ENCODE measurements around the gene MSLN.

Gene MSLN

DNA sequence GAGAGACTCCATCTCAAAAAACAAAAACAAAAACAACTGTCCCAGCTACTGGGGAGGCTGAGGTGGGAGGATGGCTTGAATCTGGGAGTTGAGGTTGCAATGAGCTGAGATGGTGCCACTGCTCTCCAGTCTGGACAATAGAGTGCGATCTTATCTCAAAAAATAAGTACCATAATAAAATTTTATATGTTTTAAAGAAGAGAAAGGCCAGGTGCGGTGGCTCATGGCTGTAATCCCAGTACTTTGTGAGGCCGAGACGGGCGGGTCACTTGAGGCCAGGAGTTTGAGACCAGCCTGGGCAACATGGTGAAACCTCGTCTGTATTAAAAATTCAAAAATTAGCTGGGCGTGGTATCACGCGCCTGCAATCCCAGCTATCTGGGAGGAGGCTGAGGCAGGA lies 16.3 kb downstream of the MSLN start:
- no peak for DNase-seq (ENCODE audit: low read depth)

DNA sequence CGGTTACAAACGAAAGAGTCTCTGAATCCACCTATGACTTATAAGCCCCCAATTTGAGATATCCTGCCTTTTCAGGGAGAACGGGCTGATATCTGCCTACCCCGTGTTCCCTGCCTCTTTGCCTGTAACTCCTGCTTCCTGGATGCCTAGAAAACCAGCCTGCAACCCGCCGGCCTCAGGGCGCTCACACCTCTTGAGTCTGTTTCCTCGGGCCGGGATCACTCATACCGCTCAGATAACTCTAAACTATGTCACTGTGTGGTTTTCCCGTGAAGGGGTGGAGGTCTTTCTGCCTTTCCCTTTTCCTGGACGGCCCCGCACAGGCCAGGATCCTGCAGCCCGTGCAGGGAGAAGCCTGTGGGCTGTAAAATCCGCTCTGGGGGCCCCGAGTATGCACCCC lies 17.3 kb downstream of the MSLN start:
- no peak for DNase-seq (ENCODE audit: low read depth)

DNA sequence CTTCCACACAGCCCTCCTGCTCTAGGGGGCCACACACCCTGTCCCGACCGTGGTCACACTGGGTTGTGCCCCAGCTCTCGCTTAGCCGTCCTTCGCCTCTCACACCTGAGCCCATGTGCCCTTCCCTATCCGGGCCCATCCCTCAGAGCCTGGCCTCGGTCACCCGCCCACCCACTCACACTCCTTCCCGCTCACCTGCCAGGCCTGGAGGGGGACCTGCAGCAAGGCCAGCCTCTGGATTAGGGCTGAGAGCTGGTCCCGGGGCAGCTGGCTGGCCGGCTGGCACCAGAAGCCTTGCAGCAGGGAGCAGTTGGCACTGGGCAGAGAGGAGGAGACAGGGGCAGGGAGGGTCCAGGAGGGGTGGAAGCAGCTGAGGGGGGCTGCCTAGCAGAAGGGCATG lies 17.9 kb downstream of the MSLN start:
- DNase-seq (ENCODE audit: low read depth), result no peak

DNA sequence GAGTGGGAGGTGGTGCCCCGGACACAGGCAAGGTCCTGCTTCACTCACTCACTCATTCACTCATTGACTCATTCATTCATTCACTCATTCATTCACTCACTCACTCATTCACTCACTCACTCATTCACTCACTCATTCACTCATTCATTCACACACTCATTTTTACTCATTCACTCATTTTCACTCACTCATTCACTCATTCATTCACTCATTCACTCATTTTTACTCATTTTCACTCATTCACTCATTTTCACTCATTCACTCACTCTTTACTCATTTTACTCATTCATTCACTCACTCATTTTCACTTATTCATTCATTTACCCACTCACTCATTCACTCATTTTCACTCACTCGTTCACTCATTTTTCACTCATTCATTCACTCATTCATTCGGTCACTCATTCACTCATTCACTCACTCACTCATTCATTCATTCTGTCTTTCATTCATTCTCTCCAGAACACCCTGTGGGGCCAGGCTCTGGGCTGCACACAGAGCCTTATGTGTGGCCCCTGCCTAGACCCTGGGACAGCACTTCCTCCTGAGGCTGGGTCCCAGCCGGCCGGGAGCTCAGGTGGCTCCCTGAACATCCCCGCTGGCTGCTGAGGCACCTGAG lies 18.5 kb downstream of the MSLN start:
- DNase-seq (ENCODE audit: low read depth), result no peak

DNA sequence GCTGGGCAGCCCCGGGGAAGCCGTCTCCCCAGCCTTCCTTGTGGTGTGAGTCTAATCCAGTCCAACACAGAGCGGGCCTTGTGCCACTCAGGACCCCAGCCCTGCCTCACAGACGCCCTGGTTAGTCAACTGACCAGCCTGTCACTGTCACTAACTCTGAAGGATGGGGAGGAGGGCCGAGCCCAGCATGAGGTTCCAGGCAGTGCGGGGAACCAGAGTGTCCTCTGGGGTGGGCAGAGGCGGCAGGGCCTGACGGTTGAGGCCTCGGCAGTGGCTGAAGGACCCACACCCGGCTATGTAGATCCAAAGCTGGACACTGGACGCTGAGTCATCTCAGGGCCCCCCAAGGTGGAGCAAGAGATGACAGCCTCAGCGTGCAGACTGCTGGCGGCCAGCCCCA lies 19.0 kb downstream of the MSLN start:
- no peak for DNase-seq (ENCODE audit: low read depth)

DNA sequence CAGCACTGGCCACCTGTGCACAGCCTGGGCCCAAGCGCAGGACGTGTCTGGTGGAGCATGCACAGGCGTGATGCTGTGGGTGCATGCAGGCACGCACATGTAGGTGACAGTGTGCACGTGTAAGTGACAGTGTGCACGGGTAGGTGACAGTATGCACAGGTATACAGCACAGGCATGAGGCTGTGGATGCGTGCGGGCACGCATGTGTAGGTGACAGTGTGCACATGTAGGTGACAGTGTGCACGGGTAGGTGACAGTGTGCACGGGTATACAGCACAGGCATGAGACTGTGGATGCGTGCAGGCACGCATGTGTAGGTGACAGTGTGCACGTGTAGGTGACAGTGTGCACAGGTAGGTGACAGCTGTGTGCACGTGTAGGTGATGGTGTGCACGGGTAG lies 19.8 kb downstream of the MSLN start:
- DNase-seq (ENCODE audit: low read depth), result no peak

DNA sequence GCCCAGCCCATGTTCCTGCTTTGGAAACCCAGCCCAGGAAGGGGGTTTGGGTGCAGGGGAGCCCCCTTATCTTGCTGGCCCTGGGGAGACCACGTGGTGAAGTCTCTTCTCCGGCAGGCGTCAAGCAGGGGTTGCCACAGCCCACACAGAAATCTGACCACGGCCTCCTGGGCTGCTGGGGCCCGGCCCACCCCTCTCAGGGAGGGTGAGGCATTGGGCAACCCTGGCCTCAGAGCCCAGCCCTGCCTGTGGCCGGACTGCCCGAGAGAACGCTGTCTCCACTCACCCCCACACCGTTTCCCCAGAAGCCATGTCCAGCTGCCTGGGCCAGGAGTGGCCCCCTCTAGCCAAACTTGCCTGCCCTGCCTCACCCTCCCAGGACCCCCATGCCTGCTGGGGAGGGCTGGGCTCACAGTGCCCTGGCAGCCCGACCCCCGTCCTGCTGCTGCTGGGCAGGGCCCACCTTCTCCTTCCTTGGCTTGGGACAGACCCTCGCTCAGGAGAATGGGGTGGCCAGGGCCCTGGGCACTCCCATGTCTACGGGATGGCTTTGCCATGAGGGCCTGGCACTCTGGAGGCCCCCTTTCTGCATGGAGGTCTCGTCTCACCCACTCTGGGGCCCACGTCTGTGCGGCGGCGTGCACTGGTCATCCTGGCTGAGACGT lies 20.9 kb downstream of the MSLN start:
- DNase-seq (ENCODE audit: low read depth), result no peak

DNA sequence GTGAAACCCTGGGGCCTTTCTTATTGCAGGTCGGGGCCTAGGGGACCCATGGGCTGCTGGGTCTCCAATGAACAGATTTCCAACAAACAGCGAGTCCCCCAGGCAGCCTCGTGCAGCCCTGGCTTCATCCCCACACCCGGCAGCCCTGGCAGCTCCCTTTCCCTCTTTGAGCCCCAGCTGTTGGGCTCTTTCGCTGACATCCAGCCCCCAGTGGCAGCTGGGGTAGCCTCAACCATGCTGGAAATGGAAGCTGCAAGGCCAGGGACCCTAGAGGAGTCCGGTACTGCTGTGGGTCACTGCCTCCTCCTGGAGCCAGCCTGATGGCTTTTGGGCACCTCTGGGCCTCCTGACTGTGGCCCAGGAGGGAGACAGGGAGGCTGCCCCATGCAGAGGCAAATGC lies 21.7 kb downstream of the MSLN start:
- DNase-seq (ENCODE audit: low read depth), result no peak

DNA sequence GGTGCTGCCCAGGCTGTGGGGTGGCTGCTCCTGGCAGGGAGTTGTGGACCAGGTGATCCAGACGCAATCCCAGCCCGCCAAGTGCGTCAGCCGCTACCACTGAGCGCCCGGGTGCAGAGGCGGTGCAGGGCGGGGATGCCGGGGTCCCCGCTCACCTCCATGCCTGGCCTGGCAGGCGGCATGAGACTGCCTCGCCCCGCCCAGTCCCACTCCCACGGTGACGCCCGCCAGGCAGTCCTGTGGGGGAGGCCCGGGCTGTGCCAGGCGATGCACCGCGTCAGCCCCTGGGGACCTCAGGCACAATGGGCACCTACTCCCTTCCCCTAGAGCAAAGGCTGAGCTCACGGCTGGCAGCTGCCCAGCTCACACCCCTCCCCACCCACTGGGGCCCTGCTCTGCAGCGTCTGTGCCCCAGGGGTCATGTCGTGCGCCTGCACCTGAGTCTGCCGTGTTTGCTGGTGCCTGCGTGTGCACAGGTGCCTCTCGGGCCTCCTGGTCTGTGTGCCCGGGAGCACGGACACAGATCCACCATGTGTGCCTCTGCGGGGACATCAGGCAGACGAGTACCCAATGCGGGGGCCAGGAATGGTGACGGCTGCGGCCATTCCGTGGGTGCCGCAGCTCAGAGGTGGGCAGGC lies 22.4 kb downstream of the MSLN start:
- no peak for DNase-seq (ENCODE audit: low read depth)

DNA sequence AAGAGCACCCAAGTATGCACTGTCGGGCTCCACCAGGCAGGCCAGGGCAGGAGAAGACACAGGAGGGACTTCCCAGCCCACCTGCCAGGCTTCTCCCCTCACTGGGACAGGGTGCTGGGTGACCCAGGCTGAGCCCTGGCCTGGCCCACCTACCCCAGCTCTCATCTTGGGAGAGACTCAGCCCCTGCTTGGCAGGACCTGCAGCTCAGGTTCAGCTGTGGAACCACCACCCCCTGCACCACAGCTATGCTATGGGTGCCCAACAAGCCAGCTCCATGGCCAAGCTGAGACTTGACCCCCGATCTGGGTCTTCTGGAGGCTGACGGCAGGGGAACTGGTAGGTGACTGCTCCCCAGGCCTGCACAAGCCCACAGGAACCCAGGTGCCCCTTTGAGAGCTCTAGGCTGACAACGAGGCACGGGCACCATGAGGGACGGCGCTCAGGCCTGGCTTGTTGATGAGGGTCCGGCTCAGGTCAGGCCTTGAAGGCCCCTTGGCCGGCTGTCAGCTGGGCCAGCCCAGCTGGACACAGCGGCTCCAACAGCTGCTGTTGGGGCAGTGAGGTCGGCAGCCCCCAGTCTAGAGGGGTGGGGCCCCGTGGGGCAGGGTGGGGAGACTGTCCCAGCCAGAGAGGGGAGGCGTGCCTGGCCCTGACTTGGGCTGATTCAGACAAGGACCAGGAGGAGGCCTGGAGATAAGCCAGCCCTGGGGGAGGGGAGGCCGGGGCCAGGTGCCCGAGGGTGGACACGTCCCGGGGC lies 23.0 kb downstream of the MSLN start:
- DNase-seq (ENCODE audit: low read depth), result no peak

DNA sequence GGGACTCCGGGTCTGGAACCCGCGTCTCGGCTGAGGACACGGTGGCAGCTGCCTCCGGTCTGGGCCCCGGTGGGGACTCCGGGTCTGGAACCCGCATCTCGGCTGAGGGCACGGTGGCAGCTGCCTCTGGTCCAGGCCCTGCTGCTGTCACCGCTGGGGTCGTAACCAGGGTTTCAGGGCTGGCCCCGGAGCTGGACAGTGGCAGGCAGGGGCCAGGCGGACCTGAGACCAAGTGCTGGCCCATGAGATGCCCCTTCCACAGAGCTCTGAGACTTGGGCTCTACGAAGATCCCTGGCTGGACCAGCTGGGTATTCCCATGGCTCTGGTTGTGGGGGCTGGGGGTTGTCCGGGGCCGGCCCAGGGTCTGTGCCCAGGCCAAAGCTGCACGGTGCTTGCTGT lies 23.9 kb downstream of the MSLN start:
- no peak for DNase-seq (ENCODE audit: low read depth)

DNA sequence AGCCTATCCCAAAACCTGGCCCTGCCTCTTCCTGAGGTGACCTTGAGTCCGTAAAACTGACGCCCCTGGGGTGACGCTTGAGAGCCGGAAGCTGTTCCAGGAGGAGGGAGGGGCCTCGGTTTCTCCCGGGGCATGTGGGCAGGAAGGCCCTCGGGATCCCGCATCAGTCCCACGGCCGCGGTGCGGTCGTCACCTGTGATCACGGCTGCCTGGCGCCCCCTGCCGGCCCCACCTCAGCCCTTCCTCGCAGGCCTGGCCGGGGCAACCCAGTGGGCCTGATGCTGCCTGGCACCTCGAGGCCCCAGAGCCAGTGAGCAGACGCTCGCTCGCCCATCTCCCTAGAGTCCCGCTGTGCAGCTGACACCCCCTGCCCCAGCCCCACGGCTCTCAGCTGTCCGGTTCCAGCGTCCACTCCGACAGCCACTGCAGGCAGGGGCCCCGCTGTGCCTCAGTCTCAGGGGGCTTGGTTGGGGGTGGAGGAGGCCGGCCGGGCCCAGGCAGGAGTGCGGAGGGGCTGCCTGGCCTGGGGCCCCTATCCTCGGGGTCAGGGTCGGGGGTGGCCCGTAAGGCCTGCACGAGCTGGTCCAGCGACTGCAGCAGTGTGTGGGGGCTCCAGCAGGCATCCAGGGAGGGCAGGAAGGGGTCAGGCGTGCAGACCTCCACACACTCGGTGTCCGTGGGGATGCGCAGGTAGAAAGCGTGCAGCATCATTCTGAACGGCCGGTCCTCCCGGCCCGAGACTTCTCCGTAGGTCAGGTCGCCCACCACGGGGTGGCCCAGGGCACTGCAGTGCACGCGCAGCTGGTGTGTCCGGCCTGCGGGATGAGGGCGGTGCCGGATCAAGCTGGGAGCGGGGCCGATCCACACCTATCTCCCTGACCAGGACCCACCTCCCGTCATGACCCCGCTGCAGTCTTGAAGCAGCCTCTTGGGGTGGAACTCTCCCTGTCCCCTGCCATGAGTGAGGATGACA lies 25.3 kb downstream of the MSLN start:
- DNase-seq (ENCODE audit: low read depth), result no peak

DNA sequence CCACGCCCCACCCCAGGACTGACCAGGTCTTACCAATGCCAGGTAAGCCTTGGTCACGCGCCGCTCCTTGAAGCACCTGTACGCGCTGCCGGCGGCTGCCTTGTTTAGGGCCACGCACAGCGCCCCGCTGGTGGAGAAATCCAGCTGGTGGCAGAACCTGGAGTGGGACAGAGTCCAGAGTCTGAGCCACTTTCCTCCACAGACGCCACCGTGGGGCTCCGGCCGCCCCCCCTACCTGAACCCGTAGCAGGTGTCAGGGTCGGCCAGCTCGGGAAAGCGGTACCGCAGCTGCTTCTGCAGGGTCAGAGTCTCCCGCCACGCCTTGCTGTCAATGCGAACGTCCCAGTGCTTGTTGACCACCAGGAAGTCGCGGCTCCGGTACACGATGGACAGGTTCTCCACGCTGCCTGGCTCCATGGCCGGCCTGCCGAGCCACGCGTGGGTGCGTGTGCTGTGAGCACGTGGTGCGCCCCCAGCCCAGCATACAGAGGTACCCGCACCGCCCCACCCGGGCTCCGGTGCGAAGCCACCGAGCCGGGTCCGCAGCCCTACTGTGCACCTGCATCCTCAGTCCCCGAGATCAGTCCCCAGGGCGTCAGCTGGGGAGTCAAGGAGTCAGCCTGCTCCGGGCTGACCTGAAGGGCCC lies 26.9 kb downstream of the MSLN start:
- DNase-seq (ENCODE audit: low read depth), result no peak

DNA sequence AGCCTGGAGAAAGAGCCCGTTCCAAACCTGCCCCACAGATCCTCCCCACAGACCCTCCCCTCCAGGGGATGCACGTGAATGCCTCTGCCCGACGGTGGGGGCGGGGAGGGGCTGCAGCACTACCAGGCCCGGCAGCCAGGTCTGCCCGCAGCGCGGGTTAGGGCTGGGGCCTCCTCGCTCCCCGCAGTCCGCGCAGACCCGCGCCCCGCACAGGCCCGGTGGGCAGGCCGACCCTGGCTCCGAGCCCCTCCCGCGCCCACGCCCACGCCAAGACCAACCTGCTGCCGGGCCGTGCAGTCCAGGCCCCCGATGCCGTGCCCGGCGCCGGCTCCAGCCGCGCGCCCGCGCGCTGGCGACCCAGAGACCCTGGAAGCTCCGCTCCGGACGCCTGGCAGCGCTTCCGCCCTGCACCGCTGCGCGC lies 27.5 kb downstream of the MSLN start, which contains the start of gene RPUSD1:
TSS of gene RPUSD1 (minus strand) at position 404 of the 421 bp plus-strand sequence. CDS start 644 bp downstream, outside the sequence.
- DNase-seq (ENCODE audit: low read depth), result no peak

DNA sequence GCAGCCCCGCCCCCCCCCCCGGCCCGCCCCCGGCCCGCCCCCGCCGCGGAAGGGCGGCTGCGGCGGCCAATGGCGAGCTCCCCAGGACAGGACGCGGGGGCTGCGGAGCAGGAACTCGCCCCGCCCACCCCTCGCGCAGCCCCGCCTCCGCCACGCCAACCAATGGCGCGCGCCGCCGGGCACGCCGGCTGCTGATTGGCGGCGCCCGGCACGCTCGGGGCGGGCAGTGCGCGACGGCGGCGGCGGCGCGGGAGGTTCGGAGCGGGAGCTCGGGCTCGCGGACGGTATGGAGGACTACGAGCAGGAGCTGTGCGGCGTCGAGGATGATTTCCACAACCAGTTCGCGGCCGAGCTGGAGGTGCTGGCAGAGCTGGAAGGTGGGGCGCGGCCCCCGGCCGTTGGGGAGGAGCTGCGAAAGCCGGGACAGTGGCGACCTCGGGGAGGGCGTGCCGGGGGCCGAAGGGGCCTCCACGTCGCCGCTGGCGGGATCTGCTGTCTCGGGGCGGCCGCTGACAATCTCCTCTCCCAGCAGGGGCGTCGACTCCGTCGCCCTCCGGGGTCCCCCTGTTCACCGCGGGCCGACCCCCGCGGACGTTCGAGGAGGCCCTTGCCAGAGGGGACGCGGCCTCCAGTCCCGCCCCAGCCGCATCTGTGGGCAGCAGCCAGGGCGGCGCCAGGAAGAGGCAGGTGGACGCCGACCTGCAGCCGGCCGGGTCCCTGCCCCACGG lies 28.0 kb downstream of the MSLN start, which contains the start of gene CHTF18:
TSS of gene CHTF18 (plus strand) at position 222 of the 728 bp plus-strand sequence. CDS start at position 287, 65 bp downstream.
- peak; percentile 29 for DNase-seq (ENCODE audit: low read depth)

DNA sequence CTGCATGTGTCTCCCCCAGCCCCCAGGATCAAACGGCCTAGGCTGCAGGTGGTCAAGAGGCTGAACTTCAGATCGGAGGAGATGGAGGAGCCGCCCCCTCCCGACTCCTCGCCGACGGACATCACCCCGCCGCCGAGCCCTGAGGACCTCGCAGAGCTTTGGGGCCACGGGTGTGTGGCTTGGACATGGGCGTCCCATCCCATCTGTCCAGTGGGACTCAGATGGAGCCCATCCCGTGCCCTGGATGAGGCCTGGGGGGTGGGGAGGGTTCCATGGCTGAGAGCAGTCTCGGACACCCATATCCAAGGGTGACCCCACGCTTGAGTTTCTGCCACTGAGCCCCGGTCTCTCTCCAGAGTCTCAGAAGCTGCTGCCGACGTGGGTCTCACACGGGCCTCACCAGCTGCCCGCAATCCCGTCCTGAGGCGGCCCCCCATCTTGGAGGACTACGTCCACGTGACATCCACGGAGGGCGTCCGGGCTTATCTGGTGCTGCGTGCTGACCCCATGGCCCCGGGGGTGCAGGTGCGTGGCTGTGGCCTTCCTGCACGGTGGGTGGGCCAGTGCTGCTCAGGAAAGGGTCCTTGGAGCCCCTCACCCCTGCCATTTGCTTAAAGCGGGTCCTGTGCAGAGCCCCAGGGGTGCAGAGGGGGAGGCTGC lies 28.8 kb downstream of the MSLN start:
- no peak for DNase-seq (ENCODE audit: low read depth)

DNA sequence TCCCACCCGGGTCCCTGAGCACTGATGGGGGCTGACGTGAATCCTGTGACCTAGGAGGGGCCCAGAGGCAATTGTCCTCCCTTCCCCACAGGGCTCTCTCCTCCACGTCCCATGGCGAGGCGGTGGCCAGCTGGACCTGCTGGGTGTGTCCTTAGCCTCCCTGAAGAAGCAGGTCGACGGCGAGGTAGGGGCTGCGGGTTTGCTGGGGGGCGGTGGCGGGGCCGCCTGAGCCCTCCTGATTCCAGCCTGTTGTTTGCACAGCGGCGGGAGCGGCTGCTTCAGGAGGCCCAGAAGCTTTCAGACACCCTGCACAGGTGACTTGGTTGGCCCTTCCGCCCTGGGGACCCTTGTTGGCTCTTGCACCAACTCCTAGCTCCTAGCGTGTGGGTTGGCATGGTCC lies 29.6 kb downstream of the MSLN start:
- DNase-seq (ENCODE audit: low read depth), result no peak

DNA sequence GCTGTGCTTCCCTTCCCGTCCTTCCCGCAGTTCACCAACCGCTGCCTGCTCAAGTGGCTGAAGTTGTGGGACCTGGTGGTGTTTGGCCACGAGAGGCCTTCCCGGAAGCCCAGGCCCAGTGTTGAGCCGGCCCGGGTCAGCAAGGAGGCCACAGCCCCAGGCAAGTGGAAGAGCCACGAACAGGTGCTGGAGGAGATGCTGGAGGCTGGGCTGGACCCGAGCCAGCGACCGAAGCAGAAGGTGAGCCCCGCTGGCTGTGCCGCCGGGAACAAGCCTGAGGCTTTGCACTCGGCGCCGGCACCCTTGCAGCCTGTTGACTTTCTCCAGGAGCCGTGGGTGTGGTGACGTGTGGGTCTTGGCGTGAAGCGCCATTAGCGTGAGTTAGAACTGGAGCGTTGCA lies 30.6 kb downstream of the MSLN start:
- DNase-seq (ENCODE audit: low read depth), result no peak

DNA sequence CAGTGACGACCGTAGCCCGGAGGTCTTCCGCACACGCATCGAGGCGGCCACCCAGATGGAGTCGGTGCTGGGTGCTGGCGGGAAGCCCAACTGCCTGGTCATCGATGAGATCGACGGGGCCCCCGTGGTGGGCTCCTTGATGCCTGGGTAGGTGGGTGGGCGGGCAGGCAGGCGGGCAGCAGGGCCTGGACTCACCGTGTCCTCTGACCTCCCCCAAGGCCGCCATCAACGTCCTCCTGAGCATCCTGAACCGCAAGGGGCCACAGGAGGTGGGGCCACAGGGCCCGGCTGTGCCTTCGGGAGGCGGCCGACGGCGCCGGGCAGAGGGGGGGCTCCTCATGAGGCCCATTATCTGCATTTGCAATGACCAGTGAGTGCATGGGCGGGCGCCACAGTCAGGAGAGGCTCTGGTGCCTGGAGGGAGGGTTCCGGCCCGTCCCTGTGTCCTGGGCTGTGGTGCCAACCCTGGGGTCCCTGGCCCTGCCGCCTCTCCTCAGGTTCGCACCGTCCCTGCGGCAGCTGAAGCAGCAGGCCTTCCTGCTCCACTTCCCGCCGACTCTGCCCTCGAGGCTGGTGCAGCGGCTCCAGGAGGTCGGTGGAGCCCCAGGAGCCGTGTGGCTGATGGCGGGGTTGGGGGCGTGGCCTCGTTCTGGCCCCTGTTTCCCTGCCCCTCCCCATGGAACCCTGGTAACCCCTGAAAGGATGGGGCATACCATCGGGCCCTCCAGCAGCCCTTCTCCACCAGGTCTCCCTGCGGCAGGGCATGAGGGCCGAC lies 31.9 kb downstream of the MSLN start:
- DNase-seq (ENCODE audit: low read depth), result no peak
